Adrenal gland (tissue), 12 donors: Measurements from ENCODE around the gene MAST4. TPM values are rescaled to one million over a fixed set of nuclear protein-coding genes. Genes with fewer than 3 reads are reported as not detected.

ENCODE experiments used
- DNase-seq, 7 donors: peaks; one replicate each; pipeline ENCODE4 v3.0.0-alpha.2; 2019 to 2020
- H3K27ac ChIP-seq, 5 donors: fragments of 200-600 bp; sonication (generic) in 4 of 5; 1 replicate in 3 of 5; 2 replicates in 2 of 5; pipeline versions ENCODE4 v1.5.1 to v1.8.0; 2016 to 2020; ENCODE audit warnings: mild to moderate bottlenecking in 1 of 5
- H3K27me3 ChIP-seq: fragments of 200-600 bp; 2 replicates; pipeline ENCODE4 v1.8.0; 2021
- H3K36me3 ChIP-seq, 2 donors: fragments of 200-600 bp; replicated peaks in 1 of 2; 1 replicate in 1 of 2; 2 replicates in 1 of 2; pipeline versions ENCODE4 v1.5.1 to v1.8.0; 2018 to 2022
- H3K4me1 ChIP-seq, 2 donors: fragments of 200-600 bp; replicated peaks in 1 of 2; 1 replicate in 1 of 2; 2 replicates in 1 of 2; pipeline versions ENCODE4 v1.5.1 to v1.8.0; 2018 to 2021
- H3K4me3 ChIP-seq, 4 donors: fragments of 200-600 bp; sonication (generic) in 3 of 4; one replicate each; pipeline ENCODE4 v1.5.1; 2016 to 2018
- H3K9me3 ChIP-seq, 3 donors: fragments of 200-600 bp; sonication (generic) in 1 of 3; replicated peaks in 1 of 3; 1 replicate in 2 of 3; 2 replicates in 1 of 3; pipeline versions ENCODE4 v1.5.1 to v1.8.0; 2016 to 2021
- POLR2A ChIP-seq, 2 donors: fragments of 450-650 bp; IDR thresholded peaks; one replicate each; pipeline ENCODE4 v1.6.1; 2017; ENCODE audit warnings: antibody characterized with exemption in 2 of 2, mild to moderate bottlenecking in 2 of 2, moderate library complexity in 1 of 2
- WGBS, 4 donors: extraction: QIAGEN DNeasy Blood & Tissue Kit in 2 of 4; methylation state at CpG; one replicate each; pipeline versions ENCODE4 v1.1.5 to v1.1.7; 2013 to 2017; 5-methylcytosine and 5-hydroxymethylcytosine counted together
- intact Hi-C, 2 donors: fragments of 100-400 bp; cut with DNase I; formaldehyde crosslinking; loops; one replicate each; pipeline versions ENCODE4 v1.14.1 to v1.15.0; 2022 to 2023
- polyA plus RNA-seq, 3 donors: library from polyadenylated mRNA; stranded (reverse); fragments of 200-250 nt in 2 of 3; fragments of 350-450 nt in 1 of 3; fragmentation: Illumina TruSeq in 1 of 3; extraction: RNeasy Lipid Tissue Mini Kit (QIAGEN cat#74804) in 1 of 3; gene quantifications; one replicate each; pipeline ENCODE4 v1.2.3, GENCODE V29; 2013 to 2014
- total RNA-seq, 9 donors: library from RNA; depleted of rRNA in 4 of 9; stranded (reverse); fragments of >200 nt in 4 of 9; fragments of 120-200 nt in 1 of 9; fragmentation: NEBNext Ultra II Directional in 1 of 9; extraction: Animal tissue kit (Norgen Biotek cat#: 25700) in 1 of 9; gene quantifications; one replicate each; pipeline versions ENCODE4 v1.1.0 to v1.2.4, GENCODE V29; 2013 to 2023
- TF ChIP-seq, protein P1 (sequence below), 6 experiments: fragments of 450-650 bp in 4 of 6; fragments of 200-600 bp in 2 of 6; sonication (generic) in 1 of 6; IDR thresholded peaks; 1 replicate in 5 of 6; 2 replicates in 1 of 6; pipeline versions ENCODE4 v1.5.1 to v1.8.0; 2016 to 2021; ENCODE audit warnings: antibody characterized with exemption in 6 of 6, mild to moderate bottlenecking in 2 of 6, moderate library complexity in 1 of 6
- donor health status: healthy with polysubstance abuse.
- donor health status: Bipolar disorder and iron deficiency.
- donor health status: DM: yes; HTN: yes; CAD: no.
- donor health status: DM: no; HTN: no; CAD: no.
- donor health status: DM: no; HTN: no; CAD: no.
- donor health status: DM: yes; HTN: yes; CAD: no.

Gene MAST4
- total and polyA plus RNA-seq, 12 donors, result 12.3 to 95.0 (median 42.8) TPM

DNA sequence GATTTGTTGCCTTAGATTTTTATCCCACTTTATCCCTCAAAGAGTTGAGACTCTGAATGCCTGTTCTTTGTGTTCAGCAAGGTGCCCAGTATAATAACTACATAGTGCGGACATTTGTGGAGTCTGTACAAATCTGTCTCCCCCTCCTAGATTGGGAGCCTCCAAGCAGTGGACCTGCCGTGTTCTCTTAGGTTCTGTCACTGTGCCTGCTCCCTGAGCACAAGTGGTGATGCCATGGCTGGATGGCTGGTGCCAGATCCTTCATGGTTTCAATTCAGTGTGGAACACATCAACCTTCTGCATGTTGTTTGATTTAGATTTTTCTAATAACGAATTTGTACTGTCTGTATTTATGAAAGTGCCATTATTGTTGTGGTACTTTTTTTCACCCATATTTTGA is 307.5 kb downstream of the MAST4 start:
- Histone ChIP-seq H3K27me3 (no peaks in the 10 kb centered on the region), H3K4me3 (no peak overlapping the region), H3K4me1 (peaks cover 0 to 3% of the 10 kb centered on the region in 2 donors), H3K27ac (no peak overlapping the region), H3K36me3 (no peaks in the 10 kb centered on the region), H3K9me3 (no peaks in the 10 kb centered on the region)
- no peak for DNase-seq
- 86 to 92% (median 88%) methylated on average over 3 of the region's 3 CpGs for WGBS, 4 donors
- intact Hi-C loops, result no loop called here
- no peak for TF ChIP-seq POLR2A (IDR thresholded peaks at IDR 0.05)
- TF ChIP-seq, protein P1, sequence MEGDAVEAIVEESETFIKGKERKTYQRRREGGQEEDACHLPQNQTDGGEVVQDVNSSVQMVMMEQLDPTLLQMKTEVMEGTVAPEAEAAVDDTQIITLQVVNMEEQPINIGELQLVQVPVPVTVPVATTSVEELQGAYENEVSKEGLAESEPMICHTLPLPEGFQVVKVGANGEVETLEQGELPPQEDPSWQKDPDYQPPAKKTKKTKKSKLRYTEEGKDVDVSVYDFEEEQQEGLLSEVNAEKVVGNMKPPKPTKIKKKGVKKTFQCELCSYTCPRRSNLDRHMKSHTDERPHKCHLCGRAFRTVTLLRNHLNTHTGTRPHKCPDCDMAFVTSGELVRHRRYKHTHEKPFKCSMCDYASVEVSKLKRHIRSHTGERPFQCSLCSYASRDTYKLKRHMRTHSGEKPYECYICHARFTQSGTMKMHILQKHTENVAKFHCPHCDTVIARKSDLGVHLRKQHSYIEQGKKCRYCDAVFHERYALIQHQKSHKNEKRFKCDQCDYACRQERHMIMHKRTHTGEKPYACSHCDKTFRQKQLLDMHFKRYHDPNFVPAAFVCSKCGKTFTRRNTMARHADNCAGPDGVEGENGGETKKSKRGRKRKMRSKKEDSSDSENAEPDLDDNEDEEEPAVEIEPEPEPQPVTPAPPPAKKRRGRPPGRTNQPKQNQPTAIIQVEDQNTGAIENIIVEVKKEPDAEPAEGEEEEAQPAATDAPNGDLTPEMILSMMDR (IDR thresholded peaks at IDR 0.05), result no peak

GRCh38 chr5:66904189-66904588 is 308.0 kb downstream of the MAST4 start:
- 57 to 81% (median 68%) methylated on average over 3 of the region's 3 CpGs for whole genome bisulfite sequencing, 4 donors
- H3K4me3 ChIP-seq, result no peak overlapping the region
- H3K9me3 ChIP-seq, result no peaks in the 10 kb centered on the region
- H3K4me1 ChIP-seq, result peaks cover 0 to 3% of the 10 kb centered on the region in 2 donors
- TF ChIP-seq POLR2A (IDR thresholded peaks at IDR 0.05), result no peak
- TF ChIP-seq, protein P1 (IDR thresholded peaks at IDR 0.05), result no peak
- H3K27me3 ChIP-seq, result no peaks in the 10 kb centered on the region
- no peak for DNase-seq
- intact Hi-C loops, result no loop called here
- H3K36me3 ChIP-seq, result no peaks in the 10 kb centered on the region
- no peak overlapping the region for H3K27ac ChIP-seq

DNA sequence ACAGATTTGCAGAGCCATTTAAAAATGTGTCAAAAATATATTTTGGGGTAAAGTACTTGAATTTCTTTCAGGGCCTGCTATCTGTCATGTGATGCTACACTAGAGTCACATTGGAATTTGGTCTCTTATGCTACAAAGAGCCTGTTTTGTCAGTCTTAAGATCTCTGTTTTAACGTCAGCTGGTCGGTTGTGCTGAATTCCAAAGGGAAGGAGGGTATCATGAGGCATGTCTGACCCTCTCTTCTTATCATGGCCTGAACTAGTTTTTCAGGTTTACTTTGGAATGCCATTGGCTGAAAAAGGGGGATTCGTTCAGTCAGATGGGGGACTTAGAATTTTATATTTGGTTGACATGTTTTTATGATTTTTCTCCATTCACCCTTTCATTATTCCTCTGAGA is 309.8 kb downstream of the MAST4 start:
- Histone ChIP-seq H3K27me3 (no peaks in the 10 kb centered on the region), H3K9me3 (no peaks in the 10 kb centered on the region), H3K4me3 (no peak overlapping the region), H3K27ac (no peak overlapping the region), H3K36me3 (no peaks in the 10 kb centered on the region), H3K4me1 (no peaks in the 10 kb centered on the region)
- DNase-seq, result no peak
- intact Hi-C loops, result no loop called here
- 88 to 90% (median 89%) methylated on average over 3 of the region's 3 CpGs for WGBS, 4 donors
- TF ChIP-seq POLR2A (IDR thresholded peaks at IDR 0.05), result no peak
- TF ChIP-seq, protein P1 (IDR thresholded peaks at IDR 0.05), result no peak

GRCh38 chr5:66908230-66908629 is 312.0 kb downstream of the MAST4 start:
- Histone ChIP-seq H3K27me3 (no peaks in the 10 kb centered on the region), H3K9me3 (no peaks in the 10 kb centered on the region), H3K4me3 (no peak overlapping the region), H3K4me1 (no peaks in the 10 kb centered on the region), H3K27ac (no peak overlapping the region), H3K36me3 (no peaks in the 10 kb centered on the region)
- 39 to 96% (median 90%) methylated on average over 1 of the region's 1 CpG for WGBS, 4 donors
- intact Hi-C loops, result no loop called here
- TF ChIP-seq POLR2A (IDR thresholded peaks at IDR 0.05), result no peak
- TF ChIP-seq, protein P1 (IDR thresholded peaks at IDR 0.05), result no peak
- no peak for DNase-seq
